ENCODE data around the gene MORN1.

Gene MORN1

GRCh38 chr1:2353551-2354438 lies 37.6 kb downstream of the MORN1 start:
- no peak for DNase-seq (ENCODE audit: low read depth in 1 of 2, low spot score in 1 of 2)
- no peak for TF ChIP-seq JUND (IDR thresholded peaks at IDR 0.05; ENCODE audit: low read depth)
- in situ Hi-C loops (cut with HindIII; ENCODE audit: low pct_unique_long_range_greater_than_20kb, low sequenced_read_pairs): no loop called here

- no peak for DNase-seq (ENCODE audit: low read depth in 1 of 2, low spot score in 1 of 2)
- no peak for TF ChIP-seq JUND (IDR thresholded peaks at IDR 0.05; ENCODE audit: low read depth)
- in situ Hi-C loops (cut with HindIII; ENCODE audit: low pct_unique_long_range_greater_than_20kb, low sequenced_read_pairs): no loop called here
Observed at GRCh38 chr1:2352897-2353550, 38.3 kb downstream of the MORN1 start.

- no peak for TF ChIP-seq JUND (IDR thresholded peaks at IDR 0.05; ENCODE audit: low read depth)
- in situ Hi-C loops (cut with HindIII; ENCODE audit: low pct_unique_long_range_greater_than_20kb, low sequenced_read_pairs): no loop called here
- DNase-seq (ENCODE audit: low read depth in 1 of 2, low spot score in 1 of 2): no peak
Observed at GRCh38 chr1:2352341-2352896, 38.9 kb downstream of the MORN1 start.

- in situ Hi-C loops (cut with HindIII; ENCODE audit: low pct_unique_long_range_greater_than_20kb, low sequenced_read_pairs): no loop called here
- no peak for DNase-seq (ENCODE audit: low read depth in 1 of 2, low spot score in 1 of 2)
- no peak for TF ChIP-seq JUND (IDR thresholded peaks at IDR 0.05; ENCODE audit: low read depth)
Observed at GRCh38 chr1:2351723-2352122, 39.6 kb downstream of the MORN1 start.

GRCh38 chr1:2350911-2351655 lies 40.3 kb downstream of the MORN1 start:
- TF ChIP-seq JUND (IDR thresholded peaks at IDR 0.05; ENCODE audit: low read depth): no peak
- in situ Hi-C loops (cut with HindIII; ENCODE audit: low pct_unique_long_range_greater_than_20kb, low sequenced_read_pairs): no loop called here
- DNase-seq (ENCODE audit: low read depth in 1 of 2, low spot score in 1 of 2): no peak

- in situ Hi-C loops (cut with HindIII; ENCODE audit: low pct_unique_long_range_greater_than_20kb, low sequenced_read_pairs): no loop called here
- no peak for DNase-seq (ENCODE audit: low read depth in 1 of 2, low spot score in 1 of 2)
Observed at GRCh38 chr1:2350501-2350900, 40.9 kb downstream of the MORN1 start.

GRCh38 chr1:2349806-2350205 lies 41.5 kb downstream of the MORN1 start:
- DNase-seq (ENCODE audit: low read depth in 1 of 2, low spot score in 1 of 2): no peak
- TF ChIP-seq JUND (IDR thresholded peaks at IDR 0.05; ENCODE audit: low read depth): no peak
- in situ Hi-C loops (cut with HindIII; ENCODE audit: low pct_unique_long_range_greater_than_20kb, low sequenced_read_pairs): no loop called here

More at GRCh38 chr1:2350501-2350900, 40.9 kb downstream of the MORN1 start:
- no peak for TF ChIP-seq JUND (IDR thresholded peaks at IDR 0.05; ENCODE audit: low read depth)

GRCh38 chr1:2348346-2349325 lies 42.7 kb downstream of the MORN1 start:
- no peak for DNase-seq (ENCODE audit: low read depth in 1 of 2, low spot score in 1 of 2)
- in situ Hi-C loops (cut with HindIII; ENCODE audit: low pct_unique_long_range_greater_than_20kb, low sequenced_read_pairs): no loop called here
- no peak for TF ChIP-seq JUND (IDR thresholded peaks at IDR 0.05; ENCODE audit: low read depth)

- DNase-seq (ENCODE audit: low read depth in 1 of 2, low spot score in 1 of 2): no peak
- in situ Hi-C loops (cut with HindIII; ENCODE audit: low pct_unique_long_range_greater_than_20kb, low sequenced_read_pairs): no loop called here
- TF ChIP-seq JUND (IDR thresholded peaks at IDR 0.05; ENCODE audit: low read depth): no peak
Observed at GRCh38 chr1:2347896-2348295, 43.5 kb downstream of the MORN1 start.

- in situ Hi-C loops (cut with HindIII; ENCODE audit: low pct_unique_long_range_greater_than_20kb, low sequenced_read_pairs): no loop called here
- TF ChIP-seq JUND (IDR thresholded peaks at IDR 0.05; ENCODE audit: low read depth): no peak
- DNase-seq (ENCODE audit: low read depth in 1 of 2, low spot score in 1 of 2): no peak
Observed at GRCh38 chr1:2347409-2347785, 44.0 kb downstream of the MORN1 start.

- TF ChIP-seq JUND (IDR thresholded peaks at IDR 0.05; ENCODE audit: low read depth): no peak
- in situ Hi-C loops (cut with HindIII; ENCODE audit: low pct_unique_long_range_greater_than_20kb, low sequenced_read_pairs): no loop called here
- no peak for DNase-seq (ENCODE audit: low read depth in 1 of 2, low spot score in 1 of 2)
Observed at GRCh38 chr1:2346691-2347408, 44.5 kb downstream of the MORN1 start.
